H9 (cell line): Measurements from ENCODE around the gene IQCE. TPM values are rescaled to one million over a fixed set of nuclear protein-coding genes. Genes with fewer than 3 reads are reported as not detected.

ENCODE experiments used
- DNase-seq: peaks from one replicate; pipeline ENCODE4 v3.0.0-alpha.2; 2017
- H2AFZ ChIP-seq: one replicate; pipeline ENCODE4 v1.6.1; 2013; ENCODE audit warnings: mild to moderate bottlenecking, low read length, control low read depth, moderate library complexity
- H2AK5ac ChIP-seq: 2 replicates; pipeline ENCODE4 v1.6.1; 2013; ENCODE audit warnings: low read length, control low read depth, mixed read lengths; ENCODE audit not compliant: insufficient read length
- H2BK120ac ChIP-seq: one replicate; pipeline ENCODE4 v1.6.1; 2013; ENCODE audit warnings: low read depth, mild to moderate bottlenecking, low read length, control low read depth, inconsistent platforms; ENCODE audit not compliant: poor library complexity, severe bottlenecking
- H2BK12ac ChIP-seq: 2 replicates; pipeline ENCODE4 v1.6.1; 2013; ENCODE audit warnings: low read length, control low read depth, mixed read lengths, low read depth; ENCODE audit not compliant: insufficient read length
- H2BK15ac ChIP-seq: 2 replicates; pipeline ENCODE4 v1.6.1; 2013; ENCODE audit warnings: low read depth, low read length, control low read depth
- H2BK20ac ChIP-seq: one replicate; pipeline ENCODE4 v1.6.1; 2013; ENCODE audit warnings: low read depth, mild to moderate bottlenecking, low read length, control low read depth, inconsistent platforms; ENCODE audit not compliant: poor library complexity, severe bottlenecking
- H2BK5ac ChIP-seq: 2 replicates; pipeline ENCODE4 v1.6.1; 2013; ENCODE audit warnings: low read length, control low read depth, mixed read lengths; ENCODE audit not compliant: insufficient read length
- H3K14ac ChIP-seq: 2 replicates; pipeline ENCODE4 v1.6.1; 2013; ENCODE audit warnings: low read length, control low read depth; ENCODE audit not compliant: insufficient read depth
- H3K18ac ChIP-seq: 2 replicates; pipeline ENCODE4 v1.6.1; 2013; ENCODE audit warnings: low read depth, mild to moderate bottlenecking, mixed read lengths, low read length, control low read depth; ENCODE audit not compliant: insufficient read length
- H3K23ac ChIP-seq: 2 replicates; pipeline ENCODE4 v1.6.1; 2013; ENCODE audit warnings: low read length, control low read depth, mixed read lengths, low read depth; ENCODE audit not compliant: insufficient read length
- H3K23me2 ChIP-seq: 2 replicates; pipeline ENCODE4 v1.6.1; 2013; ENCODE audit warnings: low read depth, mild to moderate bottlenecking, mixed read lengths, low read length, control low read depth; ENCODE audit not compliant: insufficient read length, poor library complexity, severe bottlenecking
- H3K27ac ChIP-seq: 2 replicates; pipeline ENCODE4 v1.5.1; 2013; ENCODE audit warnings: low read length, control low read depth, mixed read lengths, low read depth; ENCODE audit not compliant: insufficient read length
- H3K27me3 ChIP-seq: 2 replicates; pipeline ENCODE4 v1.6.1; 2013; ENCODE audit warnings: low read length, control low read depth, inconsistent platforms; ENCODE audit not compliant: insufficient read depth
- H3K4ac ChIP-seq: 2 replicates; pipeline ENCODE4 v1.6.1; 2013; ENCODE audit warnings: low read depth, mild to moderate bottlenecking, control low read depth, inconsistent platforms, low read length, moderate library complexity
- H3K4me1 ChIP-seq: 2 replicates; pipeline ENCODE4 v1.6.1; 2013; ENCODE audit warnings: low read length, control low read depth, inconsistent platforms; ENCODE audit not compliant: insufficient read depth
- H3K4me2 ChIP-seq: 2 replicates; pipeline ENCODE4 v1.6.1; 2013; ENCODE audit warnings: low read length, control low read depth, mixed read lengths; ENCODE audit not compliant: insufficient read length, insufficient read depth
- H3K56ac ChIP-seq: 2 replicates; pipeline ENCODE4 v1.6.1; 2013; ENCODE audit warnings: low read depth, mild to moderate bottlenecking, mixed read lengths, low read length, control low read depth; ENCODE audit not compliant: insufficient read length
- H3K79me1 ChIP-seq: 2 replicates; pipeline ENCODE4 v1.6.1; 2013; ENCODE audit warnings: low read depth, mild to moderate bottlenecking, moderate library complexity, low read length, control low read depth, inconsistent platforms; ENCODE audit not compliant: insufficient read depth, poor library complexity, severe bottlenecking
- H3K79me2 ChIP-seq: 2 replicates; pipeline ENCODE4 v1.6.1; 2013; ENCODE audit warnings: low read length, control low read depth, inconsistent platforms; ENCODE audit not compliant: insufficient read depth
- H3K9ac ChIP-seq: 2 replicates; pipeline ENCODE4 v1.6.1; 2013; ENCODE audit warnings: low read length, control low read depth, mixed read lengths; ENCODE audit not compliant: insufficient read length; ENCODE audit errors: extremely low read depth
- H3K9me3 ChIP-seq: one replicate; pipeline ENCODE4 v1.6.1; 2013; ENCODE audit warnings: low read depth, low read length, inconsistent platforms; ENCODE audit not compliant: control insufficient read depth
- H3T11ph ChIP-seq: one replicate; pipeline ENCODE4 v1.6.1; 2013; ENCODE audit warnings: mild to moderate bottlenecking, low read length, control low read depth, inconsistent platforms
- H4K20me1 ChIP-seq: one replicate; pipeline ENCODE4 v1.6.1; 2013; ENCODE audit not compliant: control insufficient read depth, insufficient read length, insufficient read depth
- H4K5ac ChIP-seq: 2 replicates; pipeline ENCODE4 v1.6.1; 2013; ENCODE audit warnings: low read depth, mild to moderate bottlenecking, mixed read lengths, low read length, control low read depth; ENCODE audit not compliant: insufficient read length
- H4K8ac ChIP-seq: replicated peaks from 2 replicates; pipeline ENCODE4 v1.6.1; 2013; ENCODE audit warnings: low read length, control low read depth, mixed read lengths, low read depth; ENCODE audit not compliant: insufficient read length
- H4K91ac ChIP-seq: 2 replicates; pipeline ENCODE4 v1.6.1; 2013; ENCODE audit warnings: low read depth, mild to moderate bottlenecking, moderate library complexity, mixed read lengths, low read length, control low read depth; ENCODE audit not compliant: insufficient read length
- H3K27ac Mint-ChIP-seq, 3 experiments: 2 replicates in 2 of 3; 3 replicates in 1 of 3; pipeline ENCODE4 v1.8.0; 2020 to 2021; ENCODE audit warnings: mixed read lengths in 3 of 3, mild to moderate bottlenecking in 1 of 3, moderate library complexity in 1 of 3
- H3K27me3 Mint-ChIP-seq: 2 replicates; pipeline ENCODE4 v1.8.0; 2021; ENCODE audit warnings: low read depth, mild to moderate bottlenecking, moderate library complexity, mixed read lengths
- H3K36me3 Mint-ChIP-seq, 3 experiments: 2 replicates in 2 of 3; 3 replicates in 1 of 3; pipeline ENCODE4 v1.8.0; 2020 to 2021; ENCODE audit warnings: low read depth in 3 of 3, mixed read lengths in 3 of 3; ENCODE audit not compliant: insufficient read depth in 1 of 3
- H3K4me1 Mint-ChIP-seq, 2 experiments: 2 replicates each; pipeline ENCODE4 v1.8.0; 2020; ENCODE audit warnings: mixed read lengths in 2 of 2
- H3K4me3 Mint-ChIP-seq, 2 experiments: 2 replicates in 1 of 2; 3 replicates in 1 of 2; pipeline ENCODE4 v1.8.0; 2020 to 2021; ENCODE audit warnings: mild to moderate bottlenecking in 2 of 2, mixed read lengths in 2 of 2, moderate library complexity in 1 of 2
- H3K9me3 Mint-ChIP-seq, 2 experiments: 2 replicates in 1 of 2; 3 replicates in 1 of 2; pipeline ENCODE4 v1.8.0; 2020; ENCODE audit warnings: mild to moderate bottlenecking in 2 of 2, mixed read lengths in 2 of 2, moderate library complexity in 1 of 2
- WGBS: extraction: QIAGEN DNeasy Blood & Tissue Kit; methylation state at CpG from one replicate; pipeline ENCODE4 v1.1.7; 2013; ENCODE audit warnings: missing lambda C conversion rate, low lambda C conversion rate, mixed read lengths; ENCODE audit not compliant: insufficient read length; ENCODE audit errors: extremely low coverage; 5-methylcytosine and 5-hydroxymethylcytosine counted together
- total RNA-seq: library from RNA; stranded (reverse); gene quantifications from 2 replicates; pipeline ENCODE4 v1.2.1, GENCODE V29; 2021
- TF ChIP-seq, protein P1 (sequence below): fragments of 200-600 bp; sonication (generic); conservative IDR thresholded peaks from 3 replicates; pipeline ENCODE4 v1.8.0; 2021; ENCODE audit warnings: antibody characterized with exemption, mild to moderate bottlenecking

The IQCE gene
- total RNA-seq, 1 experiment from 2014 or later, result 7.0 TPM

DNA sequence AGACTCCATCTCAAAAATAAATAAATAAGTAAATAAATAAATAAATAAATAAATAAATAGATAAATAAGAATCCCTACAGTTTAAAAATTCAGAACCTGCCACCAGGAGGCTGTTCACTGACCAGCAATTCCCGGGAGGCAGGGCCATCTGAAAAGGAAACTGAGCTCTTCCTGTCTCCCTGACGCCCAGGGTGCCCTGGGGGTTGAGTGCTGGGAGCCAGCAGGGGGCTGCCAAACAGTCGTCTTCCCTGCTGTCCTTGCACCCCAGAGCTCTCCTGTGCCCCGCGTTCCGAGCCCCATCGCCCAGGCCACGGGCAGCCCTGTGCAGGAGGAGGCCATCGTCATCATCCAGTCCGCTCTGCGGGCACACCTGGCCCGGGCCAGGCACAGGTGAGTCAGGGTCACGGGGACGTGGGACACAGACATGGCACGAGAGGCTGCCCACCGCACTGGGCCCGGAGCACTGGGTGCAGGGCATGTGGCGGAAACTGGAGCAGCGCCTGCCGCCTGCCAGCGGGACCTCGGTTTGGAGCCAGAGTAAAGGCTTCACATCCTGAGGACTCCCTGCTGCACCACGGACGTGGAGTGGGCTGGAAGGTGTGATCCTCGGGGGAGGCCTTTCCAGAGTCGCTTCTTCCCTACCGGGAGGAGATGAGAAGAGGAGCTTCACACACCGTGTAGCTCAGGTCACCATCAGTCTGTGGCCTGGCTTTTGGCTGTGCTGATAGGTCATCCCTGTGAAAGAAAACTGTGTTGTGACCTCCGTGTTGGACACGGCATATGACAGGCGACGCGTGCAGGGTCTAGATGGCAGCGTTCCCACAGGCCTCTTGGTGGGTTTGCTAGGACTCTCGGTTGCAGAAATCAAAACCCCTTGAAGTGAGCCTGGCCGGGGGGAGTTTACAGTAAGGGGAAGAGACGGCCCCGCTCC, 47.1 kb downstream of the IQCE start:
- no peak overlapping the region for H2BK20ac ChIP-seq
- no peak overlapping the region for H3K27ac ChIP-seq
- H2AFZ ChIP-seq, result no peak overlapping the region
- no peak overlapping the region for H3K14ac ChIP-seq
- Mint-ChIP-seq H3K27ac (no peak overlapping the region), H3K36me3 (no peaks in the 10 kb centered on the region; a peak in 1 of 7 replicates), H3K9me3 (no peaks in the 10 kb centered on the region), H3K4me1 (peaks cover 17 to 18% of the 10 kb centered on the region in 2 experiments), H3K4me3 (no peak overlapping the region), H3K27me3 (peaks cover 1% of the 10 kb centered on the region; the same call in 1 of the 2 replicates)
- no peak for DNase-seq
- H3K23ac ChIP-seq, result no peak overlapping the region
- no peak overlapping the region for H3K9ac ChIP-seq
- no peak overlapping the region for H4K5ac ChIP-seq
- H3K9me3 ChIP-seq, result no peaks in the 10 kb centered on the region
- H3K23me2 ChIP-seq, result no peaks in the 10 kb centered on the region
- H3K4me2 ChIP-seq, result no peak overlapping the region
- H3K4me1 ChIP-seq, result no peaks in the 10 kb centered on the region
- no peaks in the 10 kb centered on the region for H3K79me2 ChIP-seq
- no peak overlapping the region for H2BK12ac ChIP-seq
- no peaks in the 10 kb centered on the region for H3K27me3 ChIP-seq
- H3T11ph ChIP-seq, result no peak overlapping the region
- no peak overlapping the region for H2AK5ac ChIP-seq
- no peaks in the 10 kb centered on the region for H3K79me1 ChIP-seq
- H3K4ac ChIP-seq, result no peak overlapping the region
- H4K20me1 ChIP-seq, result peaks cover 2% of the 10 kb centered on the region
- no peak overlapping the region for H2BK120ac ChIP-seq
- no peak overlapping the region for H4K8ac ChIP-seq
- no peak overlapping the region for H2BK15ac ChIP-seq
- no CpG with 5 or more reads among the region's 38 CpGs for WGBS
- no peak overlapping the region for H3K56ac ChIP-seq
- no peak overlapping the region for H4K91ac ChIP-seq
- TF ChIP-seq, protein P1, sequence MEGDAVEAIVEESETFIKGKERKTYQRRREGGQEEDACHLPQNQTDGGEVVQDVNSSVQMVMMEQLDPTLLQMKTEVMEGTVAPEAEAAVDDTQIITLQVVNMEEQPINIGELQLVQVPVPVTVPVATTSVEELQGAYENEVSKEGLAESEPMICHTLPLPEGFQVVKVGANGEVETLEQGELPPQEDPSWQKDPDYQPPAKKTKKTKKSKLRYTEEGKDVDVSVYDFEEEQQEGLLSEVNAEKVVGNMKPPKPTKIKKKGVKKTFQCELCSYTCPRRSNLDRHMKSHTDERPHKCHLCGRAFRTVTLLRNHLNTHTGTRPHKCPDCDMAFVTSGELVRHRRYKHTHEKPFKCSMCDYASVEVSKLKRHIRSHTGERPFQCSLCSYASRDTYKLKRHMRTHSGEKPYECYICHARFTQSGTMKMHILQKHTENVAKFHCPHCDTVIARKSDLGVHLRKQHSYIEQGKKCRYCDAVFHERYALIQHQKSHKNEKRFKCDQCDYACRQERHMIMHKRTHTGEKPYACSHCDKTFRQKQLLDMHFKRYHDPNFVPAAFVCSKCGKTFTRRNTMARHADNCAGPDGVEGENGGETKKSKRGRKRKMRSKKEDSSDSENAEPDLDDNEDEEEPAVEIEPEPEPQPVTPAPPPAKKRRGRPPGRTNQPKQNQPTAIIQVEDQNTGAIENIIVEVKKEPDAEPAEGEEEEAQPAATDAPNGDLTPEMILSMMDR, result no peak
- H3K18ac ChIP-seq, result no peak overlapping the region
- no peak overlapping the region for H2BK5ac ChIP-seq
